ENCODE results near the gene KRTAP2-4.
"Not testable (repeated sequence)": the region's sequence is repeated elsewhere in the genome, so short reads cannot be mapped to it uniquely, and the experiment has no call there.

The KRTAP2-4 gene

GRCh38 chr17:41037853-41038350 is 27.8 kb downstream of the KRTAP2-4 start:
- Histone ChIP-seq H3K4me1 (ENCODE audit: control insufficient read depth, insufficient read depth, low read length) (peaks cover 3% of the 10 kb centered on the region), H3K27me3 (ENCODE audit: control insufficient read depth, insufficient read depth, low read length, poor library complexity, severe bottlenecking) (no peaks in the 10 kb centered on the region), H3K27ac (ENCODE audit: insufficient read depth, low read depth, low read length, poor library complexity, severe bottlenecking) (no peak overlapping the region), H3K36me3 (ENCODE audit: control insufficient read depth, insufficient read depth, low read length) (no peaks in the 10 kb centered on the region), H3K9me3 (ENCODE audit: control insufficient read depth, low read length) (no peaks in the 10 kb centered on the region), H3K4me3 (ENCODE audit: insufficient read depth, low read depth, low read length) (no peak overlapping the region)
- WGBS, 2 experiments = 61 to 64% methylated on average over 2 of the region's 2 CpGs

- WGBS, 2 experiments = 88 to 95% methylated on average over 10 of the region's 10 CpGs
- H3K36me3 ChIP-seq (ENCODE audit: control insufficient read depth, insufficient read depth, low read length); H3K4me3 ChIP-seq (ENCODE audit: insufficient read depth, low read depth, low read length); H3K27ac ChIP-seq (ENCODE audit: insufficient read depth, low read depth, low read length, poor library complexity, severe bottlenecking); H3K4me1 ChIP-seq (ENCODE audit: control insufficient read depth, insufficient read depth, low read length); H3K9me3 ChIP-seq (ENCODE audit: control insufficient read depth, low read length); H3K27me3 ChIP-seq (ENCODE audit: control insufficient read depth, insufficient read depth, low read length, poor library complexity, severe bottlenecking): not testable (repeated sequence)
Measured at GRCh38 chr17:41034346-41034935, 31.2 kb downstream of the KRTAP2-4 start, which contains the start of gene KRTAP1-3. KRTAP1-3 (minus strand) TSS chr17:41034874; CDS start chr17:41034821, 53 bp downstream.

GRCh38 chr17:41029633-41030245 is 35.9 kb downstream of the KRTAP2-4 start, which contains the start of gene KRTAP1-4:
KRTAP1-4 (minus strand) TSS chr17:41030195; CDS start chr17:41030078, 117 bp downstream.
- WGBS, 2 experiments = 90 to 91% methylated on average over 12 of the region's 12 CpGs
- no peaks in the 10 kb centered on the region for H3K36me3 ChIP-seq (ENCODE audit: control insufficient read depth, insufficient read depth, low read length)
- no peaks in the 10 kb centered on the region for H3K9me3 ChIP-seq (ENCODE audit: control insufficient read depth, low read length)
- H3K27ac ChIP-seq (ENCODE audit: insufficient read depth, low read depth, low read length, poor library complexity, severe bottlenecking) = no peak within 1 kb of the TSS
- no peak within 1 kb of the TSS for H3K4me3 ChIP-seq (ENCODE audit: insufficient read depth, low read depth, low read length)
- H3K4me1 ChIP-seq (ENCODE audit: control insufficient read depth, insufficient read depth, low read length) = no peaks in the 10 kb centered on the region
- no peaks in the 10 kb centered on the region for H3K27me3 ChIP-seq (ENCODE audit: control insufficient read depth, insufficient read depth, low read length, poor library complexity, severe bottlenecking)

- 89 to 91% methylated on average over 8 to 9 of the region's 9 CpGs for WGBS, 2 experiments
Measured at GRCh38 chr17:41026715-41027471, 38.8 kb downstream of the KRTAP2-4 start, which contains the start of gene KRTAP1-5. KRTAP1-5 (minus strand) TSS chr17:41027208; CDS start chr17:41027155, 53 bp downstream.

GRCh38 chr17:41024697-41025096 is 41.0 kb downstream of the KRTAP2-4 start:
- WGBS, 2 experiments = 93 to 98% methylated on average over 3 of the region's 3 CpGs
- no peaks in the 10 kb centered on the region for H3K36me3 ChIP-seq (ENCODE audit: control insufficient read depth, insufficient read depth, low read length)
- no peaks in the 10 kb centered on the region for H3K9me3 ChIP-seq (ENCODE audit: control insufficient read depth, low read length)
- H3K4me3 ChIP-seq (ENCODE audit: insufficient read depth, low read depth, low read length) = no peak overlapping the region
- no peak overlapping the region for H3K27ac ChIP-seq (ENCODE audit: insufficient read depth, low read depth, low read length, poor library complexity, severe bottlenecking)
- H3K4me1 ChIP-seq (ENCODE audit: control insufficient read depth, insufficient read depth, low read length) = no peaks in the 10 kb centered on the region
- no peaks in the 10 kb centered on the region for H3K27me3 ChIP-seq (ENCODE audit: control insufficient read depth, insufficient read depth, low read length, poor library complexity, severe bottlenecking)

More at GRCh38 chr17:41026715-41027471, 38.8 kb downstream of the KRTAP2-4 start, which contains the start of gene KRTAP1-5:
- H3K4me1 ChIP-seq (ENCODE audit: control insufficient read depth, insufficient read depth, low read length) = no peaks in the 10 kb centered on the region
- no peak within 1 kb of the TSS for H3K27ac ChIP-seq (ENCODE audit: insufficient read depth, low read depth, low read length, poor library complexity, severe bottlenecking)
- H3K27me3 ChIP-seq (ENCODE audit: control insufficient read depth, insufficient read depth, low read length, poor library complexity, severe bottlenecking) = no peaks in the 10 kb centered on the region
- no peak within 1 kb of the TSS for H3K4me3 ChIP-seq (ENCODE audit: insufficient read depth, low read depth, low read length)
- H3K9me3 ChIP-seq (ENCODE audit: control insufficient read depth, low read length) = no peaks in the 10 kb centered on the region
- no peaks in the 10 kb centered on the region for H3K36me3 ChIP-seq (ENCODE audit: control insufficient read depth, insufficient read depth, low read length)

DNA sequence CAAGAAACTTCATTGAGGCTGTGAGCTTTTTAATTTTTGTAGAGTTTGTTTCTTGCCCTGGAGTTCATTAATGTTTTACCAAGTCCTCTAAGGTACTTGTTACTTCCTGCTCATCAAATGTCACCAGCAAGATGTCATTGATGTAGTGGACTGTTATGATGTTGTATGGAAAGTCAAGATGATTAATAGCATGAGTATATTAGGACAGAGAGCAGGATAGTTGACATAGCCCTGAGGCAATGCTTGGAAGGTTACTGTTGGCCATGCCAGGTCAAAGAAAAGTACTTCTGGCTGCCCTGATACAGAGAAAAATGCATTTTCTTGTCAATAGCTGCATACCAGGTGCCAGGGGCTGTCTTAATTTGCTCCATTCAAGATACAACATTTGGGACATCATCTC is 45.3 kb downstream of the KRTAP2-4 start:
- Histone ChIP-seq H3K9me3 (ENCODE audit: control insufficient read depth, low read length) (no peaks in the 10 kb centered on the region), H3K4me3 (ENCODE audit: insufficient read depth, low read depth, low read length) (no peak overlapping the region), H3K27ac (ENCODE audit: insufficient read depth, low read depth, low read length, poor library complexity, severe bottlenecking) (no peak overlapping the region), H3K36me3 (ENCODE audit: control insufficient read depth, insufficient read depth, low read length) (no peaks in the 10 kb centered on the region), H3K4me1 (ENCODE audit: control insufficient read depth, insufficient read depth, low read length) (no peaks in the 10 kb centered on the region), H3K27me3 (ENCODE audit: control insufficient read depth, insufficient read depth, low read length, poor library complexity, severe bottlenecking) (no peaks in the 10 kb centered on the region)

DNA sequence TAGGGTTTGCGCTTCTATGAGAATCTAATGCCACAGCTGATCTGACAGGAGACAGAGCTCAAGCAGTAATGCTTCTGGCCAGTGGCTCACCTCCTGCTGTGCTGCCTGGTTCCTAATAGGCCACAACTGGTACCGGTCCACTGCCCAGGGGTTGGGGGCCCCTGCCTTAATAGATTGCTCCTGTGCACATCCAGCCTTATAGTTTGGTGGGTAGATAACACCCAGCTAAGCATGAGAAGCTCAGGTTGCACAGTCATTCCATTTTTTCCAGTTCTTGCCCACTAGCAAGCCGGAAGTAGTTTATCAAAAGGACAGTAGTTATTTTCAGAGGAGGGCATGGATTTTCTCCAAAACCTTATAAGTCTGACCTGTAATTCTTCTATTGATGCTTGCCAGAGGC is 46.3 kb downstream of the KRTAP2-4 start:
- Histone ChIP-seq H3K4me1 (ENCODE audit: control insufficient read depth, insufficient read depth, low read length) (no peaks in the 10 kb centered on the region), H3K9me3 (ENCODE audit: control insufficient read depth, low read length) (no peaks in the 10 kb centered on the region), H3K27ac (ENCODE audit: insufficient read depth, low read depth, low read length, poor library complexity, severe bottlenecking) (no peak overlapping the region), H3K36me3 (ENCODE audit: control insufficient read depth, insufficient read depth, low read length) (no peaks in the 10 kb centered on the region), H3K27me3 (ENCODE audit: control insufficient read depth, insufficient read depth, low read length, poor library complexity, severe bottlenecking) (no peaks in the 10 kb centered on the region), H3K4me3 (ENCODE audit: insufficient read depth, low read depth, low read length) (no peak overlapping the region)
- WGBS, 2 experiments = 93 to 96% methylated on average over 3 of the region's 3 CpGs

- no peak overlapping the region for H3K27ac ChIP-seq (ENCODE audit: insufficient read depth, low read depth, low read length, poor library complexity, severe bottlenecking)
- H3K4me1 ChIP-seq (ENCODE audit: control insufficient read depth, insufficient read depth, low read length) = no peaks in the 10 kb centered on the region
- H3K36me3 ChIP-seq (ENCODE audit: control insufficient read depth, insufficient read depth, low read length) = no peaks in the 10 kb centered on the region
- H3K4me3 ChIP-seq (ENCODE audit: insufficient read depth, low read depth, low read length) = no peak overlapping the region
- no peaks in the 10 kb centered on the region for H3K9me3 ChIP-seq (ENCODE audit: control insufficient read depth, low read length)
- H3K27me3 ChIP-seq (ENCODE audit: control insufficient read depth, insufficient read depth, low read length, poor library complexity, severe bottlenecking) = no peaks in the 10 kb centered on the region
- 91 to 93% methylated on average over 3 of the region's 3 CpGs for WGBS, 2 experiments
Measured at GRCh38 chr17:41018541-41018940, 47.1 kb downstream of the KRTAP2-4 start.

DNA sequence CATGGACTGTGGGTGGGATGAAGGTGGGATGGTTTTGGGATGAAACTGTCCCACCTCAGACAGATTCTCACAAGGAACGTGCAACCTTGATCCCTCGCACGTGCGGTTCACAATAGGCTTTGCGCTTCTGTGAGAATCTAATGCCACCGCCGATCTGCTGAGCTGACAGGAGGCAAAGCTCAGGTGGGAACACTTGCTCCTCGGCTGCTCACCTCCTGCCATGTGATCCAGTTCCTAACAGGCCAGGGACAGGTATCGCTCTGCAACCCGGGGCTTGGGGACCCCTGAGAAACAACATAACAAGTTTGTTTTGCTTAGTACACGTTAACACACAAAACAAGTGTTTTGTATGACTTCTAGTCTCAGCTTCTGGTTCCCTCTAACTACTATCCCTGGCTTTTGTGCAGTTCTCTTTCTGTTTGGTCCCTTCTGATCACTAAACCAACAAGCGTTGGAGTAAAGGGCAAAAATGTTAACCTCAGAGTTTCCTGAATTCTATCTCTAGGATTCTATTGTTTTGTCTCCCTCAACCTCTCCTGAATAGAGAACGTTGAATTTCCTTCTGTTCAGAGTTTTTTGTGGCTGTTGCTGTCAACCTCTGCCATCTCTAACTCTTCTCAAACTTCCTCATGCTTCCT is 49.0 kb downstream of the KRTAP2-4 start:
- Histone ChIP-seq H3K27ac (ENCODE audit: insufficient read depth, low read depth, low read length, poor library complexity, severe bottlenecking) (no peak overlapping the region), H3K4me1 (ENCODE audit: control insufficient read depth, insufficient read depth, low read length) (no peaks in the 10 kb centered on the region), H3K4me3 (ENCODE audit: insufficient read depth, low read depth, low read length) (no peak overlapping the region), H3K9me3 (ENCODE audit: control insufficient read depth, low read length) (no peaks in the 10 kb centered on the region), H3K36me3 (ENCODE audit: control insufficient read depth, insufficient read depth, low read length) (no peaks in the 10 kb centered on the region), H3K27me3 (ENCODE audit: control insufficient read depth, insufficient read depth, low read length, poor library complexity, severe bottlenecking) (no peaks in the 10 kb centered on the region)
- WGBS, 2 experiments = 91 to 92% methylated on average over 13 of the region's 13 CpGs

DNA sequence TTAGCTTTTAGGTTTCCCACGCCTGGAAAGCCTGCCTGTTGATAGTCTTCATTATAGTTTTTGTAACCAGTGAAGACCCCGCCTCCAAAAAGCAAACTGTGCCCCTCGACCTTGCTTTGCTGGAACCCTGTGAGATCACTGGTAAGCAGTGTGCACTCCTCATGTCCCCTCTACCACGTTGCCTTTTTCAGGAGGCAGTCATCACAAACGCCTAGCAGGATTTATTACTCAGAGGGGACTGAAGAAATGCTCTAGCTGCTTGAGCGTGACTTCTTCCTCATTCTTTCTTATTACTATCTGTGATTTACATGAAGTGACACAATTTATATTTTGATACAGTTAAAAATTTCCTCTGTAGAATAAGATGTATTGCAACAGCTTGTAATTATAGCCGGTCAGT is 50.2 kb downstream of the KRTAP2-4 start:
- no peaks in the 10 kb centered on the region for H3K9me3 ChIP-seq (ENCODE audit: control insufficient read depth, low read length)
- no peaks in the 10 kb centered on the region for H3K4me1 ChIP-seq (ENCODE audit: control insufficient read depth, insufficient read depth, low read length)
- H3K36me3 ChIP-seq (ENCODE audit: control insufficient read depth, insufficient read depth, low read length) = no peaks in the 10 kb centered on the region
- H3K27ac ChIP-seq (ENCODE audit: insufficient read depth, low read depth, low read length, poor library complexity, severe bottlenecking) = no peak overlapping the region
- no peak overlapping the region for H3K4me3 ChIP-seq (ENCODE audit: insufficient read depth, low read depth, low read length)
- 78 to 85% methylated on average over 6 to 7 of the region's 7 CpGs for WGBS, 2 experiments
- no peaks in the 10 kb centered on the region for H3K27me3 ChIP-seq (ENCODE audit: control insufficient read depth, insufficient read depth, low read length, poor library complexity, severe bottlenecking)
